Neural progenitor cell (in vitro differentiated cells): ENCODE results near the gene TMEM53.

Source experiments
- EZH2 ChIP-seq: fragments of 200-600 bp; sonication (generic); IDR thresholded peaks from 2 replicates; pipeline ENCODE4 v1.6.1; 2017; ENCODE audit warnings: antibody characterized with exemption, mild to moderate bottlenecking, moderate library complexity
- EZH2phosphoT487 ChIP-seq: fragments of 200-600 bp; sonication (generic); IDR thresholded peaks from 2 replicates; pipeline ENCODE4 v1.6.1; 2017; ENCODE audit warnings: antibody characterized with exemption
- TF ChIP-seq, protein P1 (sequence below): fragments of 200-600 bp; sonication (generic); IDR thresholded peaks from 2 replicates; pipeline ENCODE4 v1.5.1; 2017; ENCODE audit warnings: antibody characterized with exemption, mild to moderate bottlenecking

GRCh38 chr1:44610527-44611148 lies 63.6 kb downstream of the TMEM53 start:
- TF ChIP-seq, protein P1, sequence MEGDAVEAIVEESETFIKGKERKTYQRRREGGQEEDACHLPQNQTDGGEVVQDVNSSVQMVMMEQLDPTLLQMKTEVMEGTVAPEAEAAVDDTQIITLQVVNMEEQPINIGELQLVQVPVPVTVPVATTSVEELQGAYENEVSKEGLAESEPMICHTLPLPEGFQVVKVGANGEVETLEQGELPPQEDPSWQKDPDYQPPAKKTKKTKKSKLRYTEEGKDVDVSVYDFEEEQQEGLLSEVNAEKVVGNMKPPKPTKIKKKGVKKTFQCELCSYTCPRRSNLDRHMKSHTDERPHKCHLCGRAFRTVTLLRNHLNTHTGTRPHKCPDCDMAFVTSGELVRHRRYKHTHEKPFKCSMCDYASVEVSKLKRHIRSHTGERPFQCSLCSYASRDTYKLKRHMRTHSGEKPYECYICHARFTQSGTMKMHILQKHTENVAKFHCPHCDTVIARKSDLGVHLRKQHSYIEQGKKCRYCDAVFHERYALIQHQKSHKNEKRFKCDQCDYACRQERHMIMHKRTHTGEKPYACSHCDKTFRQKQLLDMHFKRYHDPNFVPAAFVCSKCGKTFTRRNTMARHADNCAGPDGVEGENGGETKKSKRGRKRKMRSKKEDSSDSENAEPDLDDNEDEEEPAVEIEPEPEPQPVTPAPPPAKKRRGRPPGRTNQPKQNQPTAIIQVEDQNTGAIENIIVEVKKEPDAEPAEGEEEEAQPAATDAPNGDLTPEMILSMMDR = no peak
- TF ChIP-seq EZH2 = no peak
- no peak for TF ChIP-seq EZH2phosphoT487
